Mesothelial cell of epicardium (in vitro differentiated cells): ENCODE results near the gene OGDH. TPM values are rescaled to one million over a fixed set of nuclear protein-coding genes. Genes with fewer than 3 reads are reported as not detected.

Experiments used
- DNase-seq, 2 experiments: peaks; one replicate each; pipeline ENCODE4 v3.0.0; 2021; ENCODE audit warnings: low spot score in 2 of 2; ENCODE audit not compliant: unreplicated experiment in 2 of 2
- H3K27ac Mint-ChIP-seq: 2 replicates; pipeline ENCODE4 v1.8.0; 2021; ENCODE audit warnings: mixed read lengths
- H3K27me3 Mint-ChIP-seq: 2 replicates; pipeline ENCODE4 v1.8.0; 2021; ENCODE audit warnings: low read depth, mixed read lengths
- H3K36me3 Mint-ChIP-seq: 2 replicates; pipeline ENCODE4 v1.8.0; 2021; ENCODE audit warnings: mixed read lengths
- H3K4me1 Mint-ChIP-seq: 2 replicates; pipeline ENCODE4 v1.8.0; 2021; ENCODE audit warnings: mixed read lengths
- H3K4me3 Mint-ChIP-seq: 2 replicates; pipeline ENCODE4 v1.8.0; 2021; ENCODE audit warnings: mild to moderate bottlenecking, moderate library complexity, mixed read lengths
- H3K9me3 Mint-ChIP-seq: 2 replicates; pipeline ENCODE4 v1.8.0; 2021; ENCODE audit warnings: mixed read lengths
- total RNA-seq: library from RNA; stranded (reverse); gene quantifications from 3 replicates; pipeline ENCODE4 v1.2.1, GENCODE V29; 2021
- TF ChIP-seq, protein P1 (sequence below): fragments of 200-600 bp; sonication (generic); IDR thresholded peaks from one replicate; pipeline ENCODE4 v1.5.0; 2021; ENCODE audit warnings: antibody characterized with exemption; ENCODE audit not compliant: unreplicated experiment

The OGDH gene
- total RNA-seq, 1 donor from 2014 or later, result 71.2 TPM

DNA sequence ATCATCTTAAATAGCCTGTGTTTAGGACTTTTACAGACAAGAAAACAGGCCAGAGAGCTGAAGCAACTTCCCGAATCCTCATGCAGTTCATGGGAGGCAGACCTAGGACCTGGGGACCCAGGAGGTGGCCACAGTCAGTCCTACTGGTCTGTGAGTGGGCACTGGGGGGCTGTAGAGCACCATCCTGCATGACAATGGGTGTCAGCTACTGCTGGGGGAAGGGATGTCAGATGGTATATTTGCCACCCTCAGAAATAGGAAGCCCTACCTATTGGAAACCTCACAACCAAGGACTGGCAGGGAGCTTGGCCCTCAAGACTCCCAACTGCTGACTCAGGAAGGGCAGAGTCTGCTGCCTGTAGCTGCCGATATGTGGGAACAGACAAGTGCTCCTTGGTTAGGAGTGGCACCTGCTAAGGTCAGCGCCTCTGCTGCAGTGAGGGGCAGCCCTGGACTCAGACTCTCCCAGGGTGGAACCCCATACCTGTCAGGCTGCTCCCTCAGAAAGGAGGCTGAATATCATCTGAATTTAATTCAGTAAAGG is 29.7 kb downstream of the OGDH start:
- TF ChIP-seq, protein P1, sequence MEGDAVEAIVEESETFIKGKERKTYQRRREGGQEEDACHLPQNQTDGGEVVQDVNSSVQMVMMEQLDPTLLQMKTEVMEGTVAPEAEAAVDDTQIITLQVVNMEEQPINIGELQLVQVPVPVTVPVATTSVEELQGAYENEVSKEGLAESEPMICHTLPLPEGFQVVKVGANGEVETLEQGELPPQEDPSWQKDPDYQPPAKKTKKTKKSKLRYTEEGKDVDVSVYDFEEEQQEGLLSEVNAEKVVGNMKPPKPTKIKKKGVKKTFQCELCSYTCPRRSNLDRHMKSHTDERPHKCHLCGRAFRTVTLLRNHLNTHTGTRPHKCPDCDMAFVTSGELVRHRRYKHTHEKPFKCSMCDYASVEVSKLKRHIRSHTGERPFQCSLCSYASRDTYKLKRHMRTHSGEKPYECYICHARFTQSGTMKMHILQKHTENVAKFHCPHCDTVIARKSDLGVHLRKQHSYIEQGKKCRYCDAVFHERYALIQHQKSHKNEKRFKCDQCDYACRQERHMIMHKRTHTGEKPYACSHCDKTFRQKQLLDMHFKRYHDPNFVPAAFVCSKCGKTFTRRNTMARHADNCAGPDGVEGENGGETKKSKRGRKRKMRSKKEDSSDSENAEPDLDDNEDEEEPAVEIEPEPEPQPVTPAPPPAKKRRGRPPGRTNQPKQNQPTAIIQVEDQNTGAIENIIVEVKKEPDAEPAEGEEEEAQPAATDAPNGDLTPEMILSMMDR, result no peak
- Mint-ChIP-seq H3K27me3 (no peaks in the 10 kb centered on the region), H3K4me1 (peaks cover 32% of the 10 kb centered on the region), H3K9me3 (no peaks in the 10 kb centered on the region), H3K27ac (no peak overlapping the region), H3K4me3 (no peak overlapping the region), H3K36me3 (peaks cover 6% of the 10 kb centered on the region)
- no peak for DNase-seq

DNA sequence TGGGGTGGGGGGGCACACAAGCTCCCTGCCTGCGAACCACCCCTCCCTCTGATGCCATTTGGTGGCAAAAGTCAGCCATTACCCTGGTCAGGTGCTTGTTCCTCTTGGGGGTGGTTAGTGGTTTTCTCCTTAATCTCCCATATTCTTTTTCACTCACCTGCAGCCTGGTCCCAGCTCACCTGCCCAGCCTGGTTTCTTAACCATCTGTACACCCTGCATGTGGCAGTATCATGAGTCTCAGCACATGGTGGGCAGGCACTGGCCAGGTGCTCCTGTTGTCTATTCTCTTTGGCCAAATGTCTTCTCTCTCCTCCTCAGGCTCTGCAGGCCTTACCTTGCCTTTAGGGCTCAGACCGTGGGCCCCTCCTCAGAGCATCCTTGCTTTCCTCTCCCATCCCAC is 30.5 kb downstream of the OGDH start:
- Mint-ChIP-seq H3K27me3 (no peaks in the 10 kb centered on the region), H3K4me3 (no peak overlapping the region), H3K27ac (no peak overlapping the region), H3K36me3 (peaks cover 4% of the 10 kb centered on the region), H3K4me1 (peaks cover 25% of the 10 kb centered on the region), H3K9me3 (no peaks in the 10 kb centered on the region)
- TF ChIP-seq, protein P1, result no peak
- DNase-seq, result no peak

DNA sequence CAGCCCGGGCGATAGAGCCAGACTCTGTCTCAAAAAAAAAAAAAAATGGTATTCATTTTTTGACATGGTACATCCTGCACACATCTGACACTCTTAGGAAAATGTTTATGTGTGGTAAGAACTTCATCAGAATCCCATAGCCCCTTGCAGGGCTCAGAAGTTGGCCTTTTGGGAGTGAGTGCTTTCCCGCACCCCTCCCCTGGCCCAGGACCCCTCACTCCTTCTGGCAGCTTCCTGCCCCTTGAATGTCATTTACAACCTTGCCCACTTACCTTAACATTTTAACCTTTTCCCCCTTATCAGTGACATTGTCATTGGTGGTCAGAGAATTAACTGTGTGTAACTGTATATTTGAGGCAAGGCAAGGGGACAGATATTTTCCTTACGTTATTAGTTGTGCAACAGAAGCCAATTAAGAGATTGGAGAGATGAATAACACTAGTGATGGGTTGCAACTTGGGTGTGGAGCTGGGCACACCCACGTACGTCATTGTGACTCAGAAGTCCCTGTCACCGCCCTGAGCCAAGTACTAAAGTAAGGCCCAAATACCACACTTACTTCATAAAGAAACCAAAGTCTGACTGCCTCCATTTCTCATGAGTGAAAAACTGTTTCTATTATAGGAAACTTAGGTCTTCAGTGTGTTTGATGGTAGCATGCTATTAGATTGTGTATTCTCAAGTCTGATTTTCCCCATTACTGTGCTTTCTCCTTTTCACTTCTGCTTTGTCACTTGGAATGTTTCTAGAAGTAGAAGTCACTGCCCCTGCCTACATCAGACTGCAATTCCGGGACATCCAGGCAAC is 31.6 kb downstream of the OGDH start:
- Mint-ChIP-seq H3K36me3 (peaks cover 4% of the 10 kb centered on the region), H3K4me3 (no peak overlapping the region), H3K9me3 (no peaks in the 10 kb centered on the region), H3K4me1 (peaks cover 24% of the 10 kb centered on the region), H3K27ac (peak overlapping the region; percentile 99), H3K27me3 (no peaks in the 10 kb centered on the region)
- TF ChIP-seq, protein P1, result no peak
- no peak for DNase-seq

DNA sequence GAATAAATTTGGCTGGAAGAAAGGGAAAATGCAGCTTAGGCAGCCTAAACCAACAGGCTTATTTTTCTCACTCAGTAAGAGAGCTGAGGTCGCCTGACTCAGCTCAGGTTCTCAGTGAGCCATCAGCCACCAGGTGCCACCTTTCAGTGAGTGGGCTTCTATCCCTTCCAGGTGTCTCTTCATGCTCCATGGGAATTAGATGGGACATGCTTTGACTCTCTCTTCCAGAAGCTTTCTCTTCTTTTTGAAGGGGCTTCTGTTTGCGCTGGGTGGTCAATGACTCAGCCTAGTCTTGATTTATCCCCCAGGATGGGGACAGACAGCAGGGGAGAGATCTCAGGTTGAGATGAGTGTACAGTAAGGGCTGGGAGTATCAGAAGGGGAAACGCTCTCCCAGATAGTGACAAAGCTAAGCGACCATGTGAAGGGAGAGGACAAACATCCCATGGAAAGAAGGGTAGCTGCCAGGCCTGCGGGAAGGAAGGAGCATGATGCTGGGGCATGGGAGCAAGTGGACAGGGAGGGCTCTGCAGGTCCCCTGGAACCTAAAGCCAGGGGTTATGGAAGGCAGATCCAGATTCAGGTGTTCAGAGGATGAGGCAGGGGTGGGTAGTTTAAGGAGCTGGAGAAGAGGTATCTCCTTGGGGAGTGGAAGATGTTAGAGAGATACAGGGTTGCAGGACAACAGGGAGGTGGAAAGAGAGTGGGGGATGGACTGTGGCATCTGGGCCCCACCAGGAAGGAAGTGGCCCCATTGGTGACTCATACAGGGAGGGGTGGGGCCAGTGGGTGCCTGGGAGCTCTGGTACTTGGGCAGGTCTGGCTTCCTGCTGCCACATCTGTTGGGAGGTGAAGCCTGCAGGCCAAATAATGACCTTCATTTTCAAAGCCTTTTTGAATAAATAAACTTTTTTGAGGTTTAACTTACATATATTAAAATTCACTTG is 32.5 kb downstream of the OGDH start:
- Mint-ChIP-seq H3K27me3 (no peaks in the 10 kb centered on the region), H3K36me3 (no peaks in the 10 kb centered on the region), H3K4me3 (no peak overlapping the region), H3K27ac (peak overlapping the region; percentile 99), H3K4me1 (peaks cover 24% of the 10 kb centered on the region), H3K9me3 (no peaks in the 10 kb centered on the region)
- TF ChIP-seq, protein P1, result no peak
- DNase-seq, result no peak

DNA sequence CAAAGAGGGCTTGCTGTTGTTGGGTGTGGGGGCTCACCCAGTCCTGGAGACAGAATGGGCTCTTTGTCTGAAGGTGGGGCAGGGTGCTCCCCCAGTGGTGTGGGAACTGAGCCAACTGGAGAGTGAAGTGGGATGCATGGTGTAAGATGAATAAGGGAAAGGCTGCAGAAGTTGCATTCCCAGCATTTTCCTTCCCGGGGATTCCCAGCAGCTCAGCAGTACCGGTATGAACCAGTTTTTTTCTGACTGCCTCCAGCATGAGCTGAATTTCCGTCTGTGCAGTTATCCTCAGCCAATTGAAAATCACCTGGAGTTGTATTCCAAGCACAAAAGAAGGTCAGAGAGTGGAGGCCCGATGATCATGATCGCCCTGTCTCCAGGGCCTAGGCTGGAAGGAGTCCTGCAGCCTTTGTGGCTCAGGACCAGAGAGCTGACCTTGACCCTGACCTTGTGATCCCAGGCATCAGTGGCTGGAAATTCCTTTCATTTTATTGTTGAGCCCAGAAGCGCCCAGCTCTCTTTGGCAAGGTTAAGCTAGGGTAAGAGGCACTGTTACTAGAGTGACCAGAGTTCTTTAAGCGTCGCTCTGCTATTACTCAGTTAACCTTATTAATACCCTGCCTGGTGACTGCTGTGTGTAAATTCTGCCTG is 33.4 kb downstream of the OGDH start:
- Mint-ChIP-seq H3K27me3 (no peaks in the 10 kb centered on the region), H3K4me3 (peak overlapping the region; percentile 3), H3K4me1 (peaks cover 24% of the 10 kb centered on the region), H3K36me3 (no peaks in the 10 kb centered on the region), H3K27ac (peak overlapping the region; percentile 99), H3K9me3 (no peaks in the 10 kb centered on the region)
- peak; percentile 30 to 69 for DNase-seq
- TF ChIP-seq, protein P1, result no peak
